ENCODE data around the gene CDH2. TPM values are rescaled to one million over a fixed set of nuclear protein-coding genes. Genes with fewer than 3 reads are reported as not detected.

CDH2 gene
- polyA plus RNA-seq, 1 donor from 2014 or later = 199 TPM

- no peak overlapping the region for H3K9ac ChIP-seq (ENCODE audit: low read length)
These were observed 77.7 kb downstream of the CDH2 start for GRCh38 chr18:28099237-28099636.

GRCh38 chr18:28095631-28096030 is 81.3 kb downstream of the CDH2 start:
- Histone ChIP-seq H3K36me3 (ENCODE audit: insufficient read depth, low read length) (peaks cover 3% of the 10 kb centered on the region), H3F3A (ENCODE audit: insufficient read depth, low read length, poor library complexity, severe bottlenecking) (peaks cover 5% of the 10 kb centered on the region), H3K27ac (ENCODE audit: low read length) (no peak overlapping the region), H3K9me2 (ENCODE audit: insufficient read depth, low read length) (no peaks in the 10 kb centered on the region), H3K79me2 (replicated peaks; ENCODE audit: insufficient read depth, low read length) (peaks cover 92% of the 10 kb centered on the region), H3K4me3 (ENCODE audit: low read length) (no peak overlapping the region), H3K4me2 (ENCODE audit: low read length) (no peak overlapping the region), H3K9me3 (ENCODE audit: low read length) (no peaks in the 10 kb centered on the region), H3K27me3 (ENCODE audit: insufficient read depth, low read depth, low read length) (no peaks in the 10 kb centered on the region), H4K20me1 (ENCODE audit: insufficient read depth) (no peaks in the 10 kb centered on the region), H2AFZ (ENCODE audit: low read depth, low read length) (no peak overlapping the region), H3K9ac (ENCODE audit: low read length) (no peak overlapping the region)
- no peak for TF ChIP-seq SMC3 (conservative IDR thresholded peaks at IDR 0.05; ENCODE audit: poor library complexity)
- TF ChIP-seq EZH2 (IDR thresholded peaks at IDR 0.05; ENCODE audit: borderline replicate concordance, insufficient read depth, low read length, poor library complexity, severe bottlenecking) = no peak
- TF ChIP-seq POLR2AphosphoS5 (IDR thresholded peaks at IDR 0.05) = no peak
- TF ChIP-seq EP300 (conservative IDR thresholded peaks at IDR 0.05; ENCODE audit: poor library complexity, severe bottlenecking) = no peak
- no peak for TF ChIP-seq MXI1 (conservative IDR thresholded peaks at IDR 0.05; ENCODE audit: poor library complexity, severe bottlenecking)
- TF ChIP-seq TAF1 (IDR thresholded peaks at IDR 0.05; ENCODE audit: low read depth) = no peak
- TF ChIP-seq CTCF (IDR thresholded peaks at IDR 0.05; ENCODE audit: poor library complexity, severe bottlenecking) = no peak

More at GRCh38 chr18:28099237-28099636, 77.7 kb downstream of the CDH2 start:
- no peaks in the 10 kb centered on the region for H3K9me3 ChIP-seq (ENCODE audit: low read length)
- no peak overlapping the region for H3K4me2 ChIP-seq (ENCODE audit: low read length)
- H2AFZ ChIP-seq (ENCODE audit: low read depth, low read length) = no peak overlapping the region
- no peak for TF ChIP-seq RAD21 (conservative IDR thresholded peaks at IDR 0.05)
- no peak for TF ChIP-seq MXI1 (conservative IDR thresholded peaks at IDR 0.05; ENCODE audit: poor library complexity, severe bottlenecking)
- TF ChIP-seq EP300 (conservative IDR thresholded peaks at IDR 0.05; ENCODE audit: poor library complexity, severe bottlenecking) = no peak
- TF ChIP-seq REST (IDR thresholded peaks at IDR 0.05; ENCODE audit: borderline replicate concordance) = no peak
- TF ChIP-seq SMC3 (conservative IDR thresholded peaks at IDR 0.05; ENCODE audit: poor library complexity) = no peak
- TF ChIP-seq TAF1 (IDR thresholded peaks at IDR 0.05; ENCODE audit: low read depth) = no peak
- no peak for TF ChIP-seq CTCF (IDR thresholded peaks at IDR 0.05; ENCODE audit: poor library complexity, severe bottlenecking)
- TF ChIP-seq POLR2AphosphoS5 (IDR thresholded peaks at IDR 0.05) = no peak
- no peak for TF ChIP-seq EZH2 (IDR thresholded peaks at IDR 0.05; ENCODE audit: borderline replicate concordance, insufficient read depth, low read length, poor library complexity, severe bottlenecking)
- H3K27ac ChIP-seq (ENCODE audit: low read length) = no peak overlapping the region
- H3F3A ChIP-seq (ENCODE audit: insufficient read depth, low read length, poor library complexity, severe bottlenecking) = no peaks in the 10 kb centered on the region
- peaks cover 89% of the 10 kb centered on the region for H3K79me2 ChIP-seq (replicated peaks; ENCODE audit: insufficient read depth, low read length)
- H4K20me1 ChIP-seq (ENCODE audit: insufficient read depth) = no peaks in the 10 kb centered on the region
- H3K9me2 ChIP-seq (ENCODE audit: insufficient read depth, low read length) = no peaks in the 10 kb centered on the region
- no peak overlapping the region for H3K4me3 ChIP-seq (ENCODE audit: low read length)
- no peaks in the 10 kb centered on the region for H3K27me3 ChIP-seq (ENCODE audit: insufficient read depth, low read depth, low read length)
- H3K36me3 ChIP-seq (ENCODE audit: insufficient read depth, low read length) = peaks cover 3% of the 10 kb centered on the region
